OCI-LY7 (cell line): ENCODE results near the gene WDCP.

Experiments
- EZH2phosphoT487 ChIP-seq: fragments of 200-600 bp; sonication (generic); IDR thresholded peaks from 2 replicates; pipeline ENCODE4 v1.6.1; 2018; ENCODE audit warnings: low read depth, borderline replicate concordance, mild to moderate bottlenecking, mixed run types, antibody characterized with exemption, low read length, moderate library complexity, mixed read lengths
- TF ChIP-seq, protein P1 (sequence below): fragments of 200-600 bp; sonication (generic); conservative IDR thresholded peaks from 2 replicates; pipeline ENCODE4 v1.5.1; 2014; ENCODE audit warnings: mild to moderate bottlenecking, antibody characterized with exemption, low read length, moderate library complexity, mixed read lengths

DNA sequence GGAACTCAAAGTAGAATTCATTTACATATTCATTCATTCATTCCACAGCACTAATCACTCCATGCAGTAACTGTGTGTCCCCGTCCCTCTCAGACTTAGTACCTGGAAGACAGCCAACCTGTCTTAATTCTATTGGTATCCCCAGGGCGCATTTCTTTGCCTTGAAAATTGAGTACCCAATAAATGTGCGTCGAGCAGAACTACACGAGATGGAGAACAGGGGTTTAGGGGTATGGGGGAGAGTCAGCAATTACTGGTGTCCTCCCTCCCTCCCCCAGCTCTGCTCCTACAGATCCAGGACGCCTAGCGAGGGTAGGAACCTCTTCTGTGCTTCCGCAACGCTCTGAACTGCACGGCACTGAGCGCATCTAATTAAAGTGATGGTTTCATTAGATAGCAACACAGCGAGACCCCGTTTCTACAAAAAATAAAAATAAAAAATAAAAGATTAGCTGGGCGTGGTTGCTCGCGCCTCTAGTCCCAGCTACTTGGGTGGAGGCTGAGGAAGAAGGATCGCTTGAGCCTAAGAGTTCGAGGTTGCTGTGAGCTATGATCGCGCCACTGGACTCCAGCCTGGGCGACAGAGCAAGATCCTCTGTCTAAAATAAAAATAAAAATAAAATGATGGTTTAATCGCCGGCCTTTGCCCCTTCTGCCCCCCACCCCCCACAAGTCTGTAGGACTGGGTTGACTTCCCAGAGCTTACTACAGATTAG lies 1.7 kb upstream of the WDCP start:
- TF ChIP-seq, protein P1, sequence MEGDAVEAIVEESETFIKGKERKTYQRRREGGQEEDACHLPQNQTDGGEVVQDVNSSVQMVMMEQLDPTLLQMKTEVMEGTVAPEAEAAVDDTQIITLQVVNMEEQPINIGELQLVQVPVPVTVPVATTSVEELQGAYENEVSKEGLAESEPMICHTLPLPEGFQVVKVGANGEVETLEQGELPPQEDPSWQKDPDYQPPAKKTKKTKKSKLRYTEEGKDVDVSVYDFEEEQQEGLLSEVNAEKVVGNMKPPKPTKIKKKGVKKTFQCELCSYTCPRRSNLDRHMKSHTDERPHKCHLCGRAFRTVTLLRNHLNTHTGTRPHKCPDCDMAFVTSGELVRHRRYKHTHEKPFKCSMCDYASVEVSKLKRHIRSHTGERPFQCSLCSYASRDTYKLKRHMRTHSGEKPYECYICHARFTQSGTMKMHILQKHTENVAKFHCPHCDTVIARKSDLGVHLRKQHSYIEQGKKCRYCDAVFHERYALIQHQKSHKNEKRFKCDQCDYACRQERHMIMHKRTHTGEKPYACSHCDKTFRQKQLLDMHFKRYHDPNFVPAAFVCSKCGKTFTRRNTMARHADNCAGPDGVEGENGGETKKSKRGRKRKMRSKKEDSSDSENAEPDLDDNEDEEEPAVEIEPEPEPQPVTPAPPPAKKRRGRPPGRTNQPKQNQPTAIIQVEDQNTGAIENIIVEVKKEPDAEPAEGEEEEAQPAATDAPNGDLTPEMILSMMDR: no peak
- no peak for TF ChIP-seq EZH2phosphoT487
